Uterus (tissue), 4 donors: ENCODE measurements around the gene PDLIM4. TPM values are rescaled to one million over a fixed set of nuclear protein-coding genes. Genes with fewer than 3 reads are reported as not detected.

Experiments
- DNase-seq, 2 donors: peaks; one replicate each; pipeline ENCODE4 v3.0.0-alpha.2; 2019 to 2020
- H3K27ac ChIP-seq, 2 donors: fragments of 200-600 bp; sonication (generic); 1 replicate in 1 of 2; 2 replicates in 1 of 2; pipeline ENCODE4 v1.5.1; 2016 to 2018
- H3K27me3 ChIP-seq, 2 donors: fragments of 200-600 bp; sonication (generic); one replicate each; pipeline ENCODE4 v1.5.1; 2018 to 2019; ENCODE audit warnings: control low read depth in 1 of 2
- H3K36me3 ChIP-seq, 2 donors: fragments of 200-600 bp; sonication (generic); one replicate each; pipeline ENCODE4 v1.5.1; 2019; ENCODE audit warnings: control low read depth in 1 of 2
- H3K4me1 ChIP-seq, 2 donors: fragments of 200-600 bp; sonication (generic); one replicate each; pipeline ENCODE4 v1.5.1; 2018 to 2019; ENCODE audit warnings: control low read depth in 1 of 2
- H3K4me3 ChIP-seq, 2 donors: fragments of 200-600 bp; sonication (generic); 1 replicate in 1 of 2; 2 replicates in 1 of 2; pipeline ENCODE4 v1.5.1; 2018 to 2019; ENCODE audit warnings: mild to moderate bottlenecking in 1 of 2
- H3K9me3 ChIP-seq, 2 donors: fragments of 200-600 bp; sonication (generic); one replicate each; pipeline ENCODE4 v1.5.1; 2019; ENCODE audit warnings: control low read depth in 1 of 2
- POLR2A ChIP-seq, 2 donors: fragments of 450-650 bp; IDR thresholded peaks; one replicate each; pipeline ENCODE4 v1.6.1; 2016; ENCODE audit warnings: antibody characterized with exemption in 2 of 2, mild to moderate bottlenecking in 1 of 2, moderate library complexity in 1 of 2
- intact Hi-C: fragments of 100-400 bp; cut with DNase I; formaldehyde crosslinking; loops from one replicate; pipeline ENCODE4 v1.15.1; 2023; ENCODE audit warnings: low total_unique reads
- microRNA-seq: library from miRNA; unstranded; fragments of <30 nt; microRNA quantifications from one replicate; pipeline ENCODE4, GENCODE V29; 2016; ENCODE audit warnings: borderline microRNAs expressed, borderline replicate concordance
- total RNA-seq, 4 donors: library from RNA; depleted of rRNA in 3 of 4; stranded (reverse); fragments of >200 nt in 3 of 4; gene quantifications; one replicate each; pipeline versions ENCODE4 v1.1.0 to v1.2.4, GENCODE V29; 2014 to 2023
- TF ChIP-seq, protein P1 (sequence below), 4 experiments: fragments of 200-600 bp in 2 of 4; fragments of 450-650 bp in 2 of 4; sonication (generic) in 2 of 4; IDR thresholded peaks; one replicate each; pipeline ENCODE4 v1.5.1; 2016 to 2019; ENCODE audit warnings: antibody characterized with exemption in 4 of 4, mild to moderate bottlenecking in 2 of 4, moderate library complexity in 1 of 4
- donor health status: DM: yes; HTN: yes; CAD: no.

The PDLIM4 gene
- total RNA-seq, 4 donors from 2014 or later = 14.1 to 148 (median 45.3) TPM

DNA sequence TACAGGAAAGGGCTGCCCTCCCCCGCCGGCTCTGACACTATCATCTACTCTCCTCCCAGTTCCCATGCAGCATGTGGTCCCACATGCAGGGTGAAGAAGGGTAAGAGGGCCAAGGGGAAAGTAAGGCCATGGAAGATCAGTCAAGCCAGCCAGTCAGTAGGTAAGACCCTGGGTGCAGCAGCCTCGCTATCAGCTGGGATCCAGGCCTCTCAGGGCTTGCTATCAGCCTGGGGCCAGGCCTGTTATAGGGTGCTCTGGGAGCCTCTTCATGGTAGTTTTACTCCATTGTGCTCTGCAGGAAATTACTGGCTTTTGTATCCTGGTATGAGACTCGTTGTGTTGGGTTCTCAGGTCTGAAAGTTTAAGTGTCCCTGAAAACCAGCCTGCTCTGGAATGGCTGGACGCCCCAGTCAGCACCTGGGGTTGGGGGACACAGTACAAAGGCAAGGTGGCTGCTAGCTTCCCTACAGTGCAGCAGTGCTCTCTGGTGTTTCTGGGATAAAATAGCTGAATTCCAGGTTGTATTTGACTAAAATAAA, 58.1 kb downstream of the PDLIM4 start:
- no peaks in the 10 kb centered on the region for H3K36me3 ChIP-seq
- no peak overlapping the region for H3K4me3 ChIP-seq
- no peak overlapping the region for H3K27ac ChIP-seq
- DNase-seq = no peak
- no peaks in the 10 kb centered on the region for H3K9me3 ChIP-seq
- TF ChIP-seq, protein P1, sequence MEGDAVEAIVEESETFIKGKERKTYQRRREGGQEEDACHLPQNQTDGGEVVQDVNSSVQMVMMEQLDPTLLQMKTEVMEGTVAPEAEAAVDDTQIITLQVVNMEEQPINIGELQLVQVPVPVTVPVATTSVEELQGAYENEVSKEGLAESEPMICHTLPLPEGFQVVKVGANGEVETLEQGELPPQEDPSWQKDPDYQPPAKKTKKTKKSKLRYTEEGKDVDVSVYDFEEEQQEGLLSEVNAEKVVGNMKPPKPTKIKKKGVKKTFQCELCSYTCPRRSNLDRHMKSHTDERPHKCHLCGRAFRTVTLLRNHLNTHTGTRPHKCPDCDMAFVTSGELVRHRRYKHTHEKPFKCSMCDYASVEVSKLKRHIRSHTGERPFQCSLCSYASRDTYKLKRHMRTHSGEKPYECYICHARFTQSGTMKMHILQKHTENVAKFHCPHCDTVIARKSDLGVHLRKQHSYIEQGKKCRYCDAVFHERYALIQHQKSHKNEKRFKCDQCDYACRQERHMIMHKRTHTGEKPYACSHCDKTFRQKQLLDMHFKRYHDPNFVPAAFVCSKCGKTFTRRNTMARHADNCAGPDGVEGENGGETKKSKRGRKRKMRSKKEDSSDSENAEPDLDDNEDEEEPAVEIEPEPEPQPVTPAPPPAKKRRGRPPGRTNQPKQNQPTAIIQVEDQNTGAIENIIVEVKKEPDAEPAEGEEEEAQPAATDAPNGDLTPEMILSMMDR (IDR thresholded peaks at IDR 0.05) = no peak
- no peak for TF ChIP-seq POLR2A (IDR thresholded peaks at IDR 0.05)
- no peaks in the 10 kb centered on the region for H3K4me1 ChIP-seq
- no peaks in the 10 kb centered on the region for H3K27me3 ChIP-seq
- intact Hi-C loops = no loop called here

DNA sequence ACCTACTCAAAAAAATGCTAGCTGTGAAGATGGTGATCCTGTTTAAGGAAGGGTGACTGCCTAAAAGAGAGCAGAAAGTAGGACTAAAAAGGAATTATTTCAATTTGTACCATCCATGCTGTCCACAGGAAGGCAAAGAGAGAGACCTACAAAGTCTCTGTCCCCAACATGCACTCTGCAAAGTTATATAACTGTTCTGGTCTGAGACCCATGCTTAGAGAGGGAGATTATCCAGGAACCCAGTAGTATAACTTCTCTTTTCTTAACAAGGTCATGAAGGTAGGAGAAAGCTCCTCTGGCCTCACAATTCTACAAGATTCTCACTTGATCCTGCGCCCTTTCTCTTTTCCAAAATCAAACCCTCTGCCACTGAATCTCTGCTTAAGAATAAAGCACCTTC, 62.5 kb downstream of the PDLIM4 start:
- H3K4me3 ChIP-seq = no peak overlapping the region
- no peak for TF ChIP-seq POLR2A (IDR thresholded peaks at IDR 0.05)
- TF ChIP-seq, protein P1 (IDR thresholded peaks at IDR 0.05) = no peak

DNA sequence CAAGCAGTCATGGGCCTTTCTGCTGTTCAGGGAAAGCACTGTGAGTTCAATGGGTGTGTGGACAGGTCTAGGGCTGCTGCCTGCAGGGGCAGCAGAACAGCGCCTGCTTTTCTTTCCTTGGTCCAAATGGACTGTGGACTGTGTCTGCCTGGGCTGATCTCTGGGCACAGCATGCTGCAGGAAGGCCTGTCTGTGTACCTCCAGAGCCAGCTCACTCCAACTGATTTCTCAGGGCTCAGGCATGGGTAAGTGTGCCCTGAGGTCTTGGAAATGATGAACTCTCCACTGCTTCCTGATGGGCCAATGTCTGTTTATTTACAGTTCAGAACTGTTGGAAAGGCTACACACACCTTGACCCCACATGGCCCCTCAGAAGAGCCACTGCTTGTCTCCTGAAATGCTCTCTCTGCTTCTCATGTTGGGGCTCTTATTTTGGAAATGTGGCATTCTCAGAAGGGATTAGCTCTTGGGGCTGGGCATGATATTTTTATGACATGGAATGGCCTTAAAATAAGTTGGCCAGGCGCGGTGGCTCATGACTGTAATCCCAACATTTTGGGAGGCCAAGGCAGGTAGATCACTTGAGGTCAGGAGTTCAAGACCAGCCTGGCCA, 63.7 kb downstream of the PDLIM4 start:
- Histone ChIP-seq H3K27me3 (no peaks in the 10 kb centered on the region), H3K4me3 (no peak overlapping the region), H3K27ac (no peak overlapping the region), H3K9me3 (no peaks in the 10 kb centered on the region), H3K36me3 (no peaks in the 10 kb centered on the region), H3K4me1 (no peaks in the 10 kb centered on the region)
- no peak for DNase-seq
- TF ChIP-seq, protein P1 (IDR thresholded peaks at IDR 0.05) = no peak
- TF ChIP-seq POLR2A (IDR thresholded peaks at IDR 0.05) = no peak
- intact Hi-C loops = no loop called here

More for the DNA sequence above, 62.5 kb downstream of the PDLIM4 start:
- no peaks in the 10 kb centered on the region for H3K27me3 ChIP-seq
- no peak for DNase-seq
- no peak overlapping the region for H3K27ac ChIP-seq
- intact Hi-C loops = no loop called here
- no peaks in the 10 kb centered on the region for H3K36me3 ChIP-seq
- H3K4me1 ChIP-seq = no peaks in the 10 kb centered on the region
- no peaks in the 10 kb centered on the region for H3K9me3 ChIP-seq

DNA sequence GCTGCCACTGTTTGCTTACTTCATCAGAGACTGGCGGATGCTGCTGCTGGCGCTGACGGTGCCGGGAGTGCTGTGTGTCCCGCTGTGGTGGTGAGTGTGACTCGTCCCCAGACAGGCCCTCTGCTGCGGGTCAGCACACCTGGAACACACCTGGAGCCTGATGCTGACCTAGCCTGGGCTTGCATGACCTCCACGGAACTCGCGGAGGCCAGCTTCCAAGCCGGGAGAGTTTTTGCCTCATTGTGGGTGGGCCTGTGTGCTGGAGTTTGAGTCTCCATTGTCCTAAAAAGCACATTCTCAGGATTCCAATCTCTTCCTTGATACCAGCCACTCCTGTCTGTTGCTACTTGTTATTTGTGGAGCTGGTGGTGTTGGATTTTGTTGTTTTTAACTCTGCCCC, 64.8 kb downstream of the PDLIM4 start:
- H3K4me3 ChIP-seq = no peak overlapping the region
- intact Hi-C loops = no loop called here
- no peak overlapping the region for H3K27ac ChIP-seq
- no peak for DNase-seq
- TF ChIP-seq POLR2A (IDR thresholded peaks at IDR 0.05) = no peak
- TF ChIP-seq, protein P1 (IDR thresholded peaks at IDR 0.05) = no peak
- H3K36me3 ChIP-seq = no peaks in the 10 kb centered on the region
- no peaks in the 10 kb centered on the region for H3K4me1 ChIP-seq
- no peaks in the 10 kb centered on the region for H3K9me3 ChIP-seq
- H3K27me3 ChIP-seq = no peaks in the 10 kb centered on the region

Small RNA genes within 50 kb of the gene (microRNA-seq; reads per million reads assigned to microRNA genes)
- gene MIR6830 = not detected

Other genes with a start within 250 kb of the PDLIM4 start
- gene ACSL6, start 246.0 kb upstream of the PDLIM4 start, total RNA-seq = 1 to 10 TPM in 1 of 4 donors, under 1 TPM in 1, not detected in 2; 0.18 to 1.3 TPM
- not detected for gene IL3, start 197.0 kb upstream of the PDLIM4 start, total RNA-seq
- gene CSF2, start 183.9 kb upstream of the PDLIM4 start, total RNA-seq = not detected
- gene P4HA2, start 29.8 kb upstream of the PDLIM4 start, total RNA-seq = 100 to 1,000 TPM in 1 of 4 donors, 10 to 100 TPM in 3; 19.4 to 112 (median 85.2) TPM
- gene SLC22A4, start 36.7 kb downstream of the PDLIM4 start, total RNA-seq = 1 to 10 TPM in 3 of 4 donors, under 1 TPM in 1; 0.26 to 4.5 (median 2.3) TPM
- 10 to 100 TPM in 2 of 4 donors, 1 to 10 TPM in 2; 2.0 to 18.9 (median 10.0) TPM for gene SLC22A5, start 112.0 kb downstream of the PDLIM4 start, total RNA-seq
- gene IRF1, start 233.1 kb downstream of the PDLIM4 start, total RNA-seq = 100 to 1,000 TPM in 1 of 4 donors, 10 to 100 TPM in 2, 1 to 10 TPM in 1; 3.8 to 110 (median 25.7) TPM